ENCODE data around the gene MYO1G.

Gene MYO1G

GRCh38 chr7:44977959-44978335 is 868 bp downstream of the MYO1G start:
- TF ChIP-seq GATA2 (IDR thresholded peaks at IDR 0.05; ENCODE audit: low read depth, low read length) (no peak), GATA3 (IDR thresholded peaks at IDR 0.05; ENCODE audit: low read depth, low read length) (no peak)

- TF ChIP-seq GATA2 (IDR thresholded peaks at IDR 0.05; ENCODE audit: low read depth, low read length) (no peak), GATA3 (IDR thresholded peaks at IDR 0.05; ENCODE audit: low read depth, low read length) (no peak)
These were observed 1.4 kb downstream of the MYO1G start for GRCh38 chr7:44977304-44977958.

GRCh38 chr7:44976746-44977196 is 2.0 kb downstream of the MYO1G start:
- no peak for TF ChIP-seq GATA2 (IDR thresholded peaks at IDR 0.05; ENCODE audit: low read depth, low read length)
- no peak for TF ChIP-seq GATA3 (IDR thresholded peaks at IDR 0.05; ENCODE audit: low read depth, low read length)

- no peak for TF ChIP-seq GATA2 (IDR thresholded peaks at IDR 0.05; ENCODE audit: low read depth, low read length)
- no peak for TF ChIP-seq GATA3 (IDR thresholded peaks at IDR 0.05; ENCODE audit: low read depth, low read length)
These were observed 2.6 kb downstream of the MYO1G start for GRCh38 chr7:44976040-44976745.

GRCh38 chr7:44975331-44976039 is 3.3 kb downstream of the MYO1G start:
- TF ChIP-seq GATA3 (IDR thresholded peaks at IDR 0.05; ENCODE audit: low read depth, low read length) (no peak), GATA2 (IDR thresholded peaks at IDR 0.05; ENCODE audit: low read depth, low read length) (no peak)

- TF ChIP-seq GATA2 (IDR thresholded peaks at IDR 0.05; ENCODE audit: low read depth, low read length) (no peak), GATA3 (IDR thresholded peaks at IDR 0.05; ENCODE audit: low read depth, low read length) (no peak)
These were observed 4.3 kb downstream of the MYO1G start for GRCh38 chr7:44974549-44974948.

- TF ChIP-seq GATA2 (IDR thresholded peaks at IDR 0.05; ENCODE audit: low read depth, low read length) (no peak), GATA3 (IDR thresholded peaks at IDR 0.05; ENCODE audit: low read depth, low read length) (no peak)
These were observed 5.0 kb downstream of the MYO1G start for GRCh38 chr7:44973610-44974401.

GRCh38 chr7:44972562-44972961 is 6.3 kb downstream of the MYO1G start:
- TF ChIP-seq GATA2 (IDR thresholded peaks at IDR 0.05; ENCODE audit: low read depth, low read length) (no peak), GATA3 (IDR thresholded peaks at IDR 0.05; ENCODE audit: low read depth, low read length) (no peak)

GRCh38 chr7:44971902-44972441 is 6.8 kb downstream of the MYO1G start:
- TF ChIP-seq GATA3 (IDR thresholded peaks at IDR 0.05; ENCODE audit: low read depth, low read length) (no peak), GATA2 (IDR thresholded peaks at IDR 0.05; ENCODE audit: low read depth, low read length) (no peak)

GRCh38 chr7:44971188-44971901 is 7.5 kb downstream of the MYO1G start:
- no peak for TF ChIP-seq GATA3 (IDR thresholded peaks at IDR 0.05; ENCODE audit: low read depth, low read length)
- no peak for TF ChIP-seq GATA2 (IDR thresholded peaks at IDR 0.05; ENCODE audit: low read depth, low read length)

GRCh38 chr7:44970523-44971051 is 8.2 kb downstream of the MYO1G start:
- TF ChIP-seq GATA3 (IDR thresholded peaks at IDR 0.05; ENCODE audit: low read depth, low read length) = no peak
- no peak for TF ChIP-seq GATA2 (IDR thresholded peaks at IDR 0.05; ENCODE audit: low read depth, low read length)

GRCh38 chr7:44969701-44970522 is 8.9 kb downstream of the MYO1G start:
- TF ChIP-seq GATA2 (IDR thresholded peaks at IDR 0.05; ENCODE audit: low read depth, low read length) (no peak), GATA3 (IDR thresholded peaks at IDR 0.05; ENCODE audit: low read depth, low read length) (no peak)

Data from SH-SY5Y (cell line).